Mammary epithelial cell (primary cell): Measurements from ENCODE around the gene ASB4.

Experiments
- CTCF ChIP-seq, 2 donors: IDR thresholded peaks in 1 of 2; conservative IDR thresholded peaks in 1 of 2; 2 replicates each; pipeline ENCODE4 v1.5.1; 2011 to 2012; ENCODE audit warnings: inconsistent platforms in 2 of 2, low read length in 2 of 2, mild to moderate bottlenecking in 2 of 2, control low read depth in 1 of 2, low read depth in 1 of 2; ENCODE audit not compliant: insufficient read depth in 1 of 2; ENCODE audit errors: extremely low read depth in 1 of 2
- EZH2 ChIP-seq: IDR thresholded peaks from 2 replicates; pipeline ENCODE4 v1.6.1; 2012; ENCODE audit warnings: low read length, inconsistent platforms, borderline replicate concordance

DNA sequence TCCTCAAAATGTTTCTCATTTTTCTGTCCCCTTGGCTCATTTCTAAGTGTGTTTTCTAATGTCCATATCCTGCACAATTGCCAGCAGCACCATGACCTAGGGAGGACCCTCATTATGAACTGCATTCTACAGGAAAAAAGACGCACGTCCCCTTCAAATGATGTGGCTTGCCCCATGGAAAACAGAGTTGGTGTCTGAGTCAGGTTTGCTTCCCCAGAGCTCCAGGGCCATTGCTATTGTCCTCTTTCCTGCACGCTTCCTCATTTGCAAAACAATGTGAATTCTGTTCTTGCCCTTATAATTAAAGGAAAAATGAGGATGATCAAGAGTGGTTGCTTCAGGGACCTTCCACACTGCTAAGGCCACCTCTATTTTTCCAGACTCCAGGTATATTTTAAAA lies 14.7 kb upstream of the ASB4 start:
- TF ChIP-seq EZH2 (no peak), CTCF (conservative IDR thresholded peaks at IDR 0.05 in 1 of 2, IDR thresholded peaks at IDR 0.05 in 1 of 2; ENCODE audit: extremely low read depth in 1 of 2, insufficient read depth in 1 of 2, low read depth in 1 of 2, low read length in 2 of 2) (no peak)
